GM18498 (cell line): Measurements from ENCODE around the gene RPS23.
A peak's percentile ranks its signal among the peaks of the same experiment; 100 is the strongest.

Experiments used
- ATAC-seq: cut with Tn5 transposase; IDR thresholded peaks from one replicate; pipeline ENCODE4 v1.9.1; 2021; ENCODE audit warnings: mild to moderate bottlenecking, moderate library complexity; ENCODE audit not compliant: unreplicated experiment

The RPS23 gene

DNA sequence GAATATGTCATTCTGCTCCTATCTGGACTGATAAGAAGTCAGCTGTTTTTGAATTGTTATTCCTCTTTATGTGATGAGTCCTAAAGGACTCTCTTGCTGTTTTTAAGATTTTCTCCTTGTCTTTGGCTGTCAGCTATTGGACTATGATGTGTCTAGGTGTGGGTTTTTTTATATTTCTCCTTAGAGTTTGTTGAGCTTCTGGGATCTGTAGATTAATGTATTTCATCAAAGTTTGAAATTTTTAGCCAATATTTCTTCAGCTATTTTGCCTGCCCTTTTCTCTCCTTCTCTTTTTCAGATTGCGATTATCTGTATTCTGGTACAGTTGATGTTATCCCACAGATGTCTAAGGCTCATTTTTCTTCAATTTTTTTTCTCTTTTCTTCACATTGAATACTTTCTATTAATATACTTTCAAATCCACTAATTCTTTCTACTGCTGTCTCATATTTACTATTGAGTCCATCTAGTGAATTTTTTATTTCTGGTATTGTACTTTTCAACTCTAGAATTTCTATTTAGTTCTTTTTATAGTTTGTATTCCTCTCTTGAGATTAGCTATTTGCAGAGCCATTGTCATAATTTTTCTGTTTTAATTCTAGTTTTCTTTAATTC is 31.1 kb downstream of the RPS23 start:
- ATAC-seq = no peak

DNA sequence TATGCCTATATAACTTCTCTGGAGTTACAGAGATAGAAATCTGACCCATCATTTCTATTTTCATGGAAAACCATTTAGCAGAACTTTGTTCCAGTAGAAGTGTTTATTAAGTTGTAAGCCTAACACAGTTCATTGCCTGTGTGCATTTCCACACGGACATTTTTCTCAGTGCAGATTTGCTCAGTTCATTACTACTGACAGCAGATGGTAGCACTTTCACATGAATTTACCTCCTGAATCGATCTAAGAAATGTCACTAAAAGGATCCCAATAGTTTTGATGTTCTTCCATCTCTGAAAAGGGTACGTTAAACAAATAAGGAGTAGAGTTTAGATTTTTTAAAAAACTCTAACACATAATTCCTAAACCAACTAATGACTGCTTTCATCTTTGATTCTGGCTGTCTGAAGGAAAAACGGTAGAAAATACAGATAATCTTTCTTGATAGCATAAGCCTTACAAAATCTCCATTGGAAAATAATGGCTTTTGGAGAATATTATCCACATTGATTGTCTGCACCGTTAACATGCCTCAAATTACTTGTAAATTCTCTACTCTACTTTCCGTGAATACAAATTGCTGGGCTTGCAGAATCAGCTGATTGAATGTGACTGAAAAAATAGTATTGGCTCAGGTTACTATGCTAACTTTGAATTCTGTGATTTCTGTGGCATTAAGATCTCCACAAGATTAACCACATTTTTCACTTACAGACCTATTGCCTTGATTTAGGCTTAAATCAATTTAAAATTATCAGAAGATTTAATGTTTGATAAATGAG is 33.1 kb downstream of the RPS23 start:
- no peak for ATAC-seq

DNA sequence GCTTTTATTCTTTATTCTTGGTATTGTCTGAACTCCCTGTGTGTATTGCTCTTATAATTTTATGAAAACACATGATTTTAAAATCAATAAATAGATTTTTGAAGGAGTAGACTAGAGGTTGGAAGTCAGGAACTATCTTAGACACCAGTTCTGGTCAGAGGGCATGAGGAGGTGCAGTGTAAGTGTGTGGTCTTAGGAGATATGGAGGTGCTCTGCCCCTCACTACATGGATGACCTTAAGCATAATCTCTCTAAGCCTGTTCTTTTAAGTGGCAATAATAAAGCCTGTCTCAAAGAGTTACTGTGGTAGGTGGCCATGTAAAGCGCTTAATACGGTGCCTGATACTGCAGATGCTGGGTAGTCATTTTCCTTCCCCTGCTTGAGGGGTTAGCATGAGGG is 34.0 kb downstream of the RPS23 start:
- ATAC-seq = no peak

DNA sequence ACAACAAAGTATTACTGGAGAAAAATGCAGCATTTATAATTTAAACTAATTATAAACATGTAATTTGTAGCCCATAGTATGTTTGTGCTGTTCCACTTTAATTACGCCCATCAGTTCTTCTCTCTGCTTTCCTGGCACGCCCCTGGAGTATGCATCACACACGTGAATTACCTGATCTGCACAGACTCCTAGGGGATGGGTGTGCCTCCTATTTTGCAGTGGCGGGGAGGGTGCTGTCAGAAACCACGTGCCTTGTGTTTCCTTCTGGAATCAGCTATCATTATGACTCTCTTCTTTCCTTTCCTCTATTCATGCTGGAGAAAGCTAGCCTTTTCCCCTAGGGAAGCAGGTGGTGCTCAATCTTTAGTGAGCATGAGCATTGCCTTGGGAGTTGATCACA is 43.3 kb downstream of the RPS23 start:
- no peak for ATAC-seq

DNA sequence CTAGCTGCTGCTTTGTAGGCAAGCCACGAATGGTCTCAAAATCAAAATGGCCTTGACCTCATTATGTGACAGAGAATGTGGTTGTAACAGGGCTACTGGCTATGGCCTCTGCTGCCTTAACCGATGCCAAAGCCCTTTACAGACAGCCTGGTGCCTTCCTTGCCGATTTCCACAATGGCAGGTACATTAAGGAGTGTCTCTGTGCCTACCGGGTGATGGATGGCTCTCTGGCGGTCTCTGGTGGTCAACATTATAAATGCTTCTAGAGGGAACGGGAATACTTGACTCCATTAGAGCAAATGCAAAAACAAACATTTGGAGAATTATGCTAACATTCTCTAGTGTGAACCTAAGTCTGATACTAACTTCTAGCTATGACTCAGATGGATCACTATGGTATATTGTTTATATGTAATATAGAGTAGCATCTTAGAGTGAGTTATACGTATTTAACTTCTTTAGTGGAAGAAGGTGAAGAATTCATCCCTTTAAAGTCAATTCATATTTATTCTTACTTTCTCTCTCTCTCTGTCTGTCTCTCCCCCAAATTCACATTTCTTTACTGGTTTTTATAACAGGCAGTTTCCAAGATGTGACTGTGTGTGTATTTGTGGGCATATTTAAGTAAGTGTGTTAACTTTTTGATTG is 52.5 kb downstream of the RPS23 start:
- ATAC-seq = peak; percentile 97
